ENCODE data around the gene ANKS4B.

GRCh38 chr16:21205303-21205702, 28.2 kb upstream of the ANKS4B start:
- no peak for TF ChIP-seq SP2 (IDR thresholded peaks at IDR 0.05; ENCODE audit: low read length)
- TF ChIP-seq, protein P1, sequence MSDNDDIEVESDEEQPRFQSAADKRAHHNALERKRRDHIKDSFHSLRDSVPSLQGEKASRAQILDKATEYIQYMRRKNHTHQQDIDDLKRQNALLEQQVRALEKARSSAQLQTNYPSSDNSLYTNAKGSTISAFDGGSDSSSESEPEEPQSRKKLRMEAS (IDR thresholded peaks at IDR 0.05) = no peak
- TF ChIP-seq EGR1 (IDR thresholded peaks at IDR 0.05; ENCODE audit: borderline replicate concordance, low read depth, low read length) = no peak
- no peak for TF ChIP-seq KDM1A (IDR thresholded peaks at IDR 0.05; ENCODE audit: borderline replicate concordance, low read length)
- no peak for TF ChIP-seq EZH2 (IDR thresholded peaks at IDR 0.05; ENCODE audit: low read depth, low read length, severe bottlenecking)
- no peak for TF ChIP-seq JUND (IDR thresholded peaks at IDR 0.05; ENCODE audit: low read length)
- TF ChIP-seq, protein P2, sequence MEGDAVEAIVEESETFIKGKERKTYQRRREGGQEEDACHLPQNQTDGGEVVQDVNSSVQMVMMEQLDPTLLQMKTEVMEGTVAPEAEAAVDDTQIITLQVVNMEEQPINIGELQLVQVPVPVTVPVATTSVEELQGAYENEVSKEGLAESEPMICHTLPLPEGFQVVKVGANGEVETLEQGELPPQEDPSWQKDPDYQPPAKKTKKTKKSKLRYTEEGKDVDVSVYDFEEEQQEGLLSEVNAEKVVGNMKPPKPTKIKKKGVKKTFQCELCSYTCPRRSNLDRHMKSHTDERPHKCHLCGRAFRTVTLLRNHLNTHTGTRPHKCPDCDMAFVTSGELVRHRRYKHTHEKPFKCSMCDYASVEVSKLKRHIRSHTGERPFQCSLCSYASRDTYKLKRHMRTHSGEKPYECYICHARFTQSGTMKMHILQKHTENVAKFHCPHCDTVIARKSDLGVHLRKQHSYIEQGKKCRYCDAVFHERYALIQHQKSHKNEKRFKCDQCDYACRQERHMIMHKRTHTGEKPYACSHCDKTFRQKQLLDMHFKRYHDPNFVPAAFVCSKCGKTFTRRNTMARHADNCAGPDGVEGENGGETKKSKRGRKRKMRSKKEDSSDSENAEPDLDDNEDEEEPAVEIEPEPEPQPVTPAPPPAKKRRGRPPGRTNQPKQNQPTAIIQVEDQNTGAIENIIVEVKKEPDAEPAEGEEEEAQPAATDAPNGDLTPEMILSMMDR (IDR thresholded peaks at IDR 0.05; ENCODE audit: control extremely low read depth in 1 of 3, insufficient read depth in 1 of 3, low read depth in 1 of 3, low read length in 3 of 3) = no peak

All from H1 (cell line).